Fibroblast of pulmonary artery (primary cell): Measurements from ENCODE around the gene DEFB119.

Experiments
- DNase-seq: peaks from one replicate; pipeline ENCODE4 v3.0.0-alpha.2; 2010; ENCODE audit warnings: low read depth
- H3K4me3 ChIP-seq: replicated peaks from 2 replicates; pipeline ENCODE4 v1.5.1; 2011; ENCODE audit warnings: low read depth, mild to moderate bottlenecking, control low read depth, low read length, moderate library complexity
- CTCF ChIP-seq: IDR thresholded peaks from 2 replicates; pipeline ENCODE4 v1.5.1; 2011; ENCODE audit warnings: mild to moderate bottlenecking, control low read depth, low read length, inconsistent platforms; ENCODE audit errors: missing control alignments

Gene DEFB119

GRCh38 chr20:31363295-31363694, 27.1 kb downstream of the DEFB119 start:
- no peak for DNase-seq
- no peak for TF ChIP-seq CTCF
- H3K4me3 ChIP-seq: no peak overlapping the region

GRCh38 chr20:31355981-31356380, 34.4 kb downstream of the DEFB119 start:
- H3K4me3 ChIP-seq: no peak overlapping the region
- no peak for DNase-seq
- TF ChIP-seq CTCF: no peak

- H3K4me3 ChIP-seq: no peak overlapping the region
- no peak for TF ChIP-seq CTCF
- DNase-seq: no peak
These were observed 48.9 kb downstream of the DEFB119 start for GRCh38 chr20:31341470-31341869.

GRCh38 chr20:31330893-31331292, 59.5 kb downstream of the DEFB119 start:
- TF ChIP-seq CTCF: no peak
- DNase-seq: no peak
- no peak overlapping the region for H3K4me3 ChIP-seq
